ENCODE measurements around the gene SYTL2.
A peak's percentile ranks its signal among the peaks of the same experiment; 100 is the strongest.
"Not testable (repeated sequence)": the region's sequence is repeated elsewhere in the genome, so short reads cannot be mapped to it uniquely, and the experiment has no call there.

SYTL2 gene

GRCh38 chr11:85840932-85841331 lies 30.0 kb upstream of the SYTL2 start:
- H3K27me3 Mint-ChIP-seq, H3K27ac Mint-ChIP-seq, H3K9me3 Mint-ChIP-seq, ATAC-seq, DNase-seq, H3K4me3 Mint-ChIP-seq: not testable (repeated sequence)
- peaks cover 11% of the 10 kb centered on the region for H3K4me1 Mint-ChIP-seq

GRCh38 chr11:85835729-85836128 lies 24.8 kb upstream of the SYTL2 start:
- no peak overlapping the region for H3K27ac Mint-ChIP-seq
- peaks cover 9 to 11% of the 10 kb centered on the region in 2 donors for H3K9me3 Mint-ChIP-seq
- no peaks in the 10 kb centered on the region for H3K4me1 Mint-ChIP-seq
- H3K27me3 Mint-ChIP-seq, result no peaks in the 10 kb centered on the region
- ATAC-seq (no peak), DNase-seq (no peak)
- no peak overlapping the region for H3K4me3 Mint-ChIP-seq

DNA sequence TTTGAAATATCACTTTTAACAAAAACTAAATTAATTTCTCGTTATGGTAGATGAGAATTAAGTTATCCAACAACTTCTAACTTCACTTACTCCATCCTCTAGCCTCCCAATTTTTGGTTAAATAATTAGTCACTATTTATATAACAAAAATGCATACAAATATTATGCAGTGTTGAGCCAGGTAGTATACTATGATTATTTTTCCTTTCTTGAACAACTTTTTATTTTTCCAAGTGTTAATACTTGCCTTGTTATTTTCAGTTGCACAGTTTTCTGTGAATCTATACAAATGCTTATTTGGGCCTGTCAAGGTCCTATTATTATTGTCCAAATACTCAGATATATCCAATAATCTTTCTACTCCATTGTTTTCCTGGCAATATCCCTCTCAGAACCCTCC lies 24.3 kb upstream of the SYTL2 start:
- H3K9me3 Mint-ChIP-seq, result peaks cover 9 to 11% of the 10 kb centered on the region in 2 donors
- H3K4me3 Mint-ChIP-seq, result no peak overlapping the region
- H3K4me1 Mint-ChIP-seq, result no peaks in the 10 kb centered on the region
- no peak overlapping the region for H3K27ac Mint-ChIP-seq
- DNase-seq, result no peak
- H3K27me3 Mint-ChIP-seq, result no peaks in the 10 kb centered on the region
- no peak for ATAC-seq

- Mint-ChIP-seq H3K27me3 (no peaks in the 10 kb centered on the region), H3K4me3 (no peak overlapping the region), H3K9me3 (peaks cover 7% of the 10 kb centered on the region in 2 donors), H3K27ac (no peak overlapping the region), H3K4me1 (peaks cover 16% of the 10 kb centered on the region)
- no peak for ATAC-seq
- DNase-seq, result no peak
These were observed 20.1 kb upstream of the SYTL2 start for GRCh38 chr11:85831050-85831449.

GRCh38 chr11:85829172-85829571 lies 18.2 kb upstream of the SYTL2 start:
- peaks cover 32% of the 10 kb centered on the region for H3K4me1 Mint-ChIP-seq
- no peak overlapping the region for H3K4me3 Mint-ChIP-seq
- no peak for DNase-seq
- no peak overlapping the region for H3K27ac Mint-ChIP-seq
- H3K9me3 Mint-ChIP-seq, result no peaks in the 10 kb centered on the region
- H3K27me3 Mint-ChIP-seq, result no peaks in the 10 kb centered on the region
- no peak for ATAC-seq

- H3K27ac Mint-ChIP-seq, result no peak overlapping the region
- no peak overlapping the region for H3K4me3 Mint-ChIP-seq
- ATAC-seq (no peak), DNase-seq (no peak)
- H3K27me3 Mint-ChIP-seq, result no peaks in the 10 kb centered on the region
- H3K9me3 Mint-ChIP-seq, result no peaks in the 10 kb centered on the region
- H3K4me1 Mint-ChIP-seq, result peaks cover 38% of the 10 kb centered on the region
These were observed 17.7 kb upstream of the SYTL2 start for GRCh38 chr11:85828640-85828978.

- Mint-ChIP-seq H3K27ac (peak overlapping the region; percentile 55 to 88), H3K4me3 (peak overlapping the region in 1 of 2 donors; percentile 36), H3K9me3 (no peaks in the 10 kb centered on the region), H3K4me1 (peaks cover 43% of the 10 kb centered on the region), H3K27me3 (no peaks in the 10 kb centered on the region)
- ATAC-seq (peak; percentile 54), DNase-seq (no peak)
These were observed 17.1 kb upstream of the SYTL2 start for GRCh38 chr11:85827748-85828639.

- peak overlapping the region in 1 of 2 donors; percentile 59 for H3K27ac Mint-ChIP-seq
- ATAC-seq, result peak; percentile 19
- no peaks in the 10 kb centered on the region for H3K27me3 Mint-ChIP-seq
- peaks cover 56% of the 10 kb centered on the region for H3K4me1 Mint-ChIP-seq
- H3K9me3 Mint-ChIP-seq, result no peaks in the 10 kb centered on the region
- H3K4me3 Mint-ChIP-seq, result no peak overlapping the region
- no peak for DNase-seq
These were observed 15.3 kb upstream of the SYTL2 start for GRCh38 chr11:85826116-85826855.

- no peaks in the 10 kb centered on the region for H3K9me3 Mint-ChIP-seq
- peaks cover 56% of the 10 kb centered on the region for H3K4me1 Mint-ChIP-seq
- H3K27me3 Mint-ChIP-seq, result no peaks in the 10 kb centered on the region
- H3K4me3 Mint-ChIP-seq, result no peak overlapping the region
- no peak for DNase-seq
- H3K27ac Mint-ChIP-seq, result no peak overlapping the region
- no peak for ATAC-seq
These were observed 14.7 kb upstream of the SYTL2 start for GRCh38 chr11:85825616-85826015.

- peak; percentile 92 for ATAC-seq
- peak; percentile 49 to 74 for DNase-seq
- H3K4me3 Mint-ChIP-seq, result peak overlapping the region; percentile 29 to 56
- peaks cover 56% of the 10 kb centered on the region for H3K4me1 Mint-ChIP-seq
- peak overlapping the region in 1 of 2 donors; percentile 36 for H3K27ac Mint-ChIP-seq
- no peaks in the 10 kb centered on the region for H3K9me3 Mint-ChIP-seq
- H3K27me3 Mint-ChIP-seq, result no peaks in the 10 kb centered on the region
These were observed 12.9 kb upstream of the SYTL2 start for GRCh38 chr11:85823816-85824215.

- H3K27me3 Mint-ChIP-seq, result no peaks in the 10 kb centered on the region
- H3K4me3 Mint-ChIP-seq, result no peak overlapping the region
- DNase-seq (no peak), ATAC-seq (no peak)
- peaks cover 56% of the 10 kb centered on the region for H3K4me1 Mint-ChIP-seq
- H3K27ac Mint-ChIP-seq, result peak overlapping the region in 1 of 2 donors; percentile 14
- no peaks in the 10 kb centered on the region for H3K9me3 Mint-ChIP-seq
These were observed 11.9 kb upstream of the SYTL2 start for GRCh38 chr11:85822814-85823213.

- Mint-ChIP-seq H3K27ac (no peak overlapping the region), H3K27me3 (no peaks in the 10 kb centered on the region), H3K4me3 (no peak overlapping the region), H3K4me1 (peaks cover 47% of the 10 kb centered on the region), H3K9me3 (no peaks in the 10 kb centered on the region)
- ATAC-seq, result peak; percentile 29
- DNase-seq, result peak in 1 of 2 donors; percentile 25
These were observed 10.7 kb upstream of the SYTL2 start for GRCh38 chr11:85821636-85822035.

- peaks cover 27% of the 10 kb centered on the region for H3K4me1 Mint-ChIP-seq
- H3K9me3 Mint-ChIP-seq, result no peaks in the 10 kb centered on the region
- no peak for DNase-seq
- ATAC-seq, result no peak
- H3K27ac Mint-ChIP-seq, result no peak overlapping the region
- no peak overlapping the region for H3K4me3 Mint-ChIP-seq
- H3K27me3 Mint-ChIP-seq, result no peaks in the 10 kb centered on the region
These were observed 8.5 kb upstream of the SYTL2 start for GRCh38 chr11:85819441-85819840.

GRCh38 chr11:85815186-85815931 lies 4.4 kb upstream of the SYTL2 start:
- no peak overlapping the region for H3K27ac Mint-ChIP-seq
- no peaks in the 10 kb centered on the region for H3K9me3 Mint-ChIP-seq
- H3K4me1 Mint-ChIP-seq, result peaks cover 10% of the 10 kb centered on the region
- DNase-seq (no peak), ATAC-seq (no peak)
- H3K4me3 Mint-ChIP-seq, result no peak overlapping the region
- H3K27me3 Mint-ChIP-seq, result peaks cover 22% of the 10 kb centered on the region

DNA sequence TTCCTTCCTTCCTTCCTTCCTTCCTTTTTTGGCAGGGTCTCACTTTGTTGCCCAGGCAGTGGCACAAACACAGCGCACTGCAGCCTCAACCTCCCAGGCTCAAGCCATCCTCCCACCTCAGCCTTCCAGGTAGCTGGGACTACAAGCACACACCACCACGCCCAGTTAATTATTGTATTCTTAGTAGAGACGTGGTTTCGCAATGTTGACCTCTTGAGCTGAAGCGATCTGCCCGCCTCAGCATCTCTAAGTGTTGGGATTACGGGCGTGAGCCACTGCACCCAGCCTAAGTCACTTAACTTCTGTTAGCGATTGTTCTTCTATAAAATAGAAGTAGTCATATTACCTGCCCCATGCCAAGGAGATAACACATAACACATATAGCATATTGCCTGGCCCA lies 2.8 kb upstream of the SYTL2 start:
- Mint-ChIP-seq H3K4me3 (no peak overlapping the region), H3K9me3 (no peaks in the 10 kb centered on the region), H3K4me1 (peaks cover 26% of the 10 kb centered on the region), H3K27ac (no peak overlapping the region), H3K27me3 (peaks cover 22% of the 10 kb centered on the region)
- ATAC-seq (no peak), DNase-seq (no peak)
